ENCODE results near the gene FADS3.

DNA sequence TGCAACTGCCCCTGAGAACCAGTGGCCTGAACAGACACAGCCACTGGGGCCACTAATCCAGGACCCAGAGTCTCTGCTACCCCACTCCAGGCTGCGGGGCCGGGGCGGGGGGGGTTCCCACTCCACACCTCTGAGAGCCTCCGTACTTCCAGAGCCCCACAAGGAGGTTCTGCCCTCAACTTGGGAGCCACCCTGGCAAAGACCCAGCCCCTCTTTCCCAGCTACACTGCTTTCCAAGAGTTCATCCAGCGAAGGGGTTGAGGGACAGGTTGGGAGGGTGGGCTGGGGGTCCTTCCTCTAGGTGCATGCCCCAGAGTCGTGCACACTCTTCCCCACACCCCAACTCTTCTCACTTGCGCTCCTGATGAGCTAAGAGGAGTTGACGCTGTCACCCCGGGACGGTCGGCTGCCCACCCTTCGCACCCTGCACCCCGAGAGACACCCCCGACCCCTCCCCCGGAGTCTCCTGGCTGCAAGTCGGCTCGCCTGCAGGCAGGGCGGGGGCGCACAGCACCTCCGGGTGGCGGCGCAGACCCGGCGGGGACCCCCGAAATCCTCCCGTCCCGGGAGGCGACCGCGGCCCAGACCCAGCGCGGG lies 25.5 kb upstream of the FADS3 start:
- TF ChIP-seq NFE2 (IDR thresholded peaks at IDR 0.05; ENCODE audit: low read depth) (no peak), EP300 (IDR thresholded peaks at IDR 0.05; ENCODE audit: low read length) (no peak), EZH2 (IDR thresholded peaks at IDR 0.05; ENCODE audit: borderline replicate concordance, low read depth, low read length) (no peak), SMC3 (conservative IDR thresholded peaks at IDR 0.05; ENCODE audit: insufficient read depth, low read depth, low read length) (no peak), CTBP1 (IDR thresholded peaks at IDR 0.05; ENCODE audit: borderline replicate concordance) (no peak)
- TF ChIP-seq, protein P1, sequence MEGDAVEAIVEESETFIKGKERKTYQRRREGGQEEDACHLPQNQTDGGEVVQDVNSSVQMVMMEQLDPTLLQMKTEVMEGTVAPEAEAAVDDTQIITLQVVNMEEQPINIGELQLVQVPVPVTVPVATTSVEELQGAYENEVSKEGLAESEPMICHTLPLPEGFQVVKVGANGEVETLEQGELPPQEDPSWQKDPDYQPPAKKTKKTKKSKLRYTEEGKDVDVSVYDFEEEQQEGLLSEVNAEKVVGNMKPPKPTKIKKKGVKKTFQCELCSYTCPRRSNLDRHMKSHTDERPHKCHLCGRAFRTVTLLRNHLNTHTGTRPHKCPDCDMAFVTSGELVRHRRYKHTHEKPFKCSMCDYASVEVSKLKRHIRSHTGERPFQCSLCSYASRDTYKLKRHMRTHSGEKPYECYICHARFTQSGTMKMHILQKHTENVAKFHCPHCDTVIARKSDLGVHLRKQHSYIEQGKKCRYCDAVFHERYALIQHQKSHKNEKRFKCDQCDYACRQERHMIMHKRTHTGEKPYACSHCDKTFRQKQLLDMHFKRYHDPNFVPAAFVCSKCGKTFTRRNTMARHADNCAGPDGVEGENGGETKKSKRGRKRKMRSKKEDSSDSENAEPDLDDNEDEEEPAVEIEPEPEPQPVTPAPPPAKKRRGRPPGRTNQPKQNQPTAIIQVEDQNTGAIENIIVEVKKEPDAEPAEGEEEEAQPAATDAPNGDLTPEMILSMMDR (IDR thresholded peaks at IDR 0.05 in 2 of 3, conservative IDR thresholded peaks at IDR 0.05 in 1 of 3; ENCODE audit: insufficient read depth in 2 of 3, low read depth in 1 of 3, low read length in 3 of 3) = no peak
- TF ChIP-seq, protein P2, sequence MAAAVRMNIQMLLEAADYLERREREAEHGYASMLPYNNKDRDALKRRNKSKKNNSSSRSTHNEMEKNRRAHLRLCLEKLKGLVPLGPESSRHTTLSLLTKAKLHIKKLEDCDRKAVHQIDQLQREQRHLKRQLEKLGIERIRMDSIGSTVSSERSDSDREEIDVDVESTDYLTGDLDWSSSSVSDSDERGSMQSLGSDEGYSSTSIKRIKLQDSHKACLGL (CRISPR knock-in tag; IDR thresholded peaks at IDR 0.05; ENCODE audit: borderline replicate concordance, poor library complexity, severe bottlenecking) = no peak
- TF ChIP-seq, protein P3, sequence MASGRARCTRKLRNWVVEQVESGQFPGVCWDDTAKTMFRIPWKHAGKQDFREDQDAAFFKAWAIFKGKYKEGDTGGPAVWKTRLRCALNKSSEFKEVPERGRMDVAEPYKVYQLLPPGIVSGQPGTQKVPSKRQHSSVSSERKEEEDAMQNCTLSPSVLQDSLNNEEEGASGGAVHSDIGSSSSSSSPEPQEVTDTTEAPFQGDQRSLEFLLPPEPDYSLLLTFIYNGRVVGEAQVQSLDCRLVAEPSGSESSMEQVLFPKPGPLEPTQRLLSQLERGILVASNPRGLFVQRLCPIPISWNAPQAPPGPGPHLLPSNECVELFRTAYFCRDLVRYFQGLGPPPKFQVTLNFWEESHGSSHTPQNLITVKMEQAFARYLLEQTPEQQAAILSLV (tag; IDR thresholded peaks at IDR 0.05) = no peak

All from K562 (cell line).